Body of pancreas (tissue), 4 donors: Measurements from ENCODE around the gene HYCC2. TPM values are rescaled to one million over a fixed set of nuclear protein-coding genes. Genes with fewer than 3 reads are reported as not detected.
"Not testable (repeated sequence)": the region's sequence is repeated elsewhere in the genome, so short reads cannot be mapped to it uniquely, and the experiment has no call there.

ENCODE experiments used
- ATAC-seq: fragments of 150-250 bp; one replicate; pipeline ENCODE4 v1.9.1; 2016
- DNase-seq, 4 donors: peaks; one replicate each; pipeline ENCODE4 v3.0.0-alpha.2; 2019
- H3K27ac ChIP-seq, 4 donors: fragments of 200-600 bp; sonication (generic); 1 replicate in 3 of 4; 2 replicates in 1 of 4; pipeline versions ENCODE4 v1.5.1 to v1.6.1; 2016 to 2019; ENCODE audit warnings: mild to moderate bottlenecking in 1 of 4, mixed read lengths in 1 of 4, moderate library complexity in 1 of 4
- H3K27me3 ChIP-seq, 2 donors: fragments of 200-600 bp; sonication (generic); one replicate each; pipeline ENCODE4 v1.6.0; 2016; ENCODE audit warnings: mild to moderate bottlenecking in 1 of 2
- H3K36me3 ChIP-seq, 2 donors: fragments of 200-600 bp; sonication (generic); replicated peaks in 1 of 2; 2 replicates each; pipeline ENCODE4 v1.5.1; 2016; ENCODE audit warnings: low read depth in 2 of 2; ENCODE audit not compliant: insufficient read depth in 1 of 2
- H3K4me1 ChIP-seq: fragments of 200-600 bp; sonication (generic); one replicate; pipeline ENCODE4 v1.6.0; 2016
- H3K4me3 ChIP-seq, 2 donors: fragments of 200-600 bp; sonication (generic); 1 replicate in 1 of 2; 2 replicates in 1 of 2; pipeline ENCODE4 v1.5.1; 2016 to 2019
- H3K9me3 ChIP-seq, 3 donors: fragments of 200-600 bp; sonication (generic); 1 replicate in 2 of 3; 2 replicates in 1 of 3; pipeline ENCODE4 v1.5.1; 2016
- POLR2A ChIP-seq, 3 donors: fragments of 450-650 bp; IDR thresholded peaks; one replicate each; pipeline ENCODE4 v1.6.1; 2016; ENCODE audit warnings: antibody characterized with exemption in 3 of 3, mild to moderate bottlenecking in 2 of 3
- WGBS, 2 donors: methylation state at CpG; one replicate each; pipeline ENCODE4 v1.1.5; 2017; 5-methylcytosine and 5-hydroxymethylcytosine counted together
- intact Hi-C: fragments of 100-400 bp; cut with DNase I; formaldehyde crosslinking; loops from one replicate; pipeline ENCODE4 v1.15.1; 2023
- total RNA-seq, 2 donors: library from RNA; depleted of rRNA; stranded (reverse); fragments of >200 nt; gene quantifications; one replicate each; pipeline ENCODE4 v1.1.0, GENCODE V29; 2016
- TF ChIP-seq, protein P1 (sequence below), 7 experiments: fragments of 450-650 bp in 4 of 7; fragments of 200-600 bp in 3 of 7; sonication (generic) in 3 of 7; IDR thresholded peaks; one replicate each; pipeline ENCODE4 v1.5.1; 2016 to 2019; ENCODE audit warnings: antibody characterized with exemption in 7 of 7

Gene HYCC2
- total RNA-seq, 2 donors from 2014 or later: 9.3 to 24.7 TPM

DNA sequence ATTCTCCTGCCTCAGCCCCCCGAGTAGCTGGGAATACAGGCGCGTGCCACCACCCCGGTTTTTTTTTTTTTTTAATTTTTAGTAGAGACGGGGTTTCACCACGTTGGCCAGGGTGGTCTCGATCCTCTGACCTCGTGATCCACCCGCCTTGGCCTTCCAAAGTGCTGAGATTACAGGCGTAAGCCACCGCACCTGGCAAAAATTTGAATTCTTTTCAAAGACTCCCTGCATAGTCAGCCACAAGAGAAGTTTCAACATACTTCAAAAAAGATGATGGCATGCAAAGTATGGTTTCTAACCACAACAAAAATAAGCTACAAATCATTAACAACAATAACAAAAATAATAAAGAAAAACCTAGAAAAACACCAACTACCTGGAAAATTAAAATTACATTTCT, 22.0 kb downstream of the HYCC2 start:
- no peaks in the 10 kb centered on the region for H3K36me3 ChIP-seq
- no peak overlapping the region for H3K4me3 ChIP-seq
- 96 to 98% methylated on average over 11 of the region's 11 CpGs for WGBS, 2 donors
- TF ChIP-seq POLR2A (IDR thresholded peaks at IDR 0.05): no peak
- TF ChIP-seq, protein P1, sequence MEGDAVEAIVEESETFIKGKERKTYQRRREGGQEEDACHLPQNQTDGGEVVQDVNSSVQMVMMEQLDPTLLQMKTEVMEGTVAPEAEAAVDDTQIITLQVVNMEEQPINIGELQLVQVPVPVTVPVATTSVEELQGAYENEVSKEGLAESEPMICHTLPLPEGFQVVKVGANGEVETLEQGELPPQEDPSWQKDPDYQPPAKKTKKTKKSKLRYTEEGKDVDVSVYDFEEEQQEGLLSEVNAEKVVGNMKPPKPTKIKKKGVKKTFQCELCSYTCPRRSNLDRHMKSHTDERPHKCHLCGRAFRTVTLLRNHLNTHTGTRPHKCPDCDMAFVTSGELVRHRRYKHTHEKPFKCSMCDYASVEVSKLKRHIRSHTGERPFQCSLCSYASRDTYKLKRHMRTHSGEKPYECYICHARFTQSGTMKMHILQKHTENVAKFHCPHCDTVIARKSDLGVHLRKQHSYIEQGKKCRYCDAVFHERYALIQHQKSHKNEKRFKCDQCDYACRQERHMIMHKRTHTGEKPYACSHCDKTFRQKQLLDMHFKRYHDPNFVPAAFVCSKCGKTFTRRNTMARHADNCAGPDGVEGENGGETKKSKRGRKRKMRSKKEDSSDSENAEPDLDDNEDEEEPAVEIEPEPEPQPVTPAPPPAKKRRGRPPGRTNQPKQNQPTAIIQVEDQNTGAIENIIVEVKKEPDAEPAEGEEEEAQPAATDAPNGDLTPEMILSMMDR (IDR thresholded peaks at IDR 0.05): no peak
- ATAC-seq (no peak), DNase-seq (no peak)
- no peaks in the 10 kb centered on the region for H3K4me1 ChIP-seq
- H3K27ac ChIP-seq: no peak overlapping the region
- no peaks in the 10 kb centered on the region for H3K9me3 ChIP-seq
- intact Hi-C loops: no loop called here
- no peaks in the 10 kb centered on the region for H3K27me3 ChIP-seq

DNA sequence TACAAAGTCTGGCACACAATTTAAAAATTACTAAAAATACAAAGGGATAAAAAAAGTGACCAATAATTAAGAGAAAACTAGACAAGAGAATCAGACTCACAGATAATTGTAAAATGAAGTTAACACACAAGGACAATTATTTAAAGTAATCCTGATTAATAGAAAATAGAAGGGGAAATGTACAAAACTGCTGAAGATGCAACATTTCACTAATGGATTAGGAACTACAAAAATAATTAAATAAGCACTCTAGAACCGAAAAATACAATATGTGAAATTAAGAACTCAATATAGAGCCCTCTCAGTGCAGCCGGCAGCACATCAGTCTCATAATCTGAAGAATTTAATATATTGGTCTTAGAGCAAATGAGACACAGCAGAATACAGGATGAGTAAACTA, 24.6 kb downstream of the HYCC2 start:
- no peak overlapping the region for H3K27ac ChIP-seq
- no peaks in the 10 kb centered on the region for H3K36me3 ChIP-seq
- H3K9me3 ChIP-seq: no peaks in the 10 kb centered on the region
- WGBS, 2 donors: 87 to 88% methylated on average over 2 of the region's 2 CpGs
- no peaks in the 10 kb centered on the region for H3K4me1 ChIP-seq
- intact Hi-C loops: no loop called here
- H3K27me3 ChIP-seq: no peaks in the 10 kb centered on the region
- DNase-seq (no peak), ATAC-seq (no peak)
- TF ChIP-seq POLR2A (IDR thresholded peaks at IDR 0.05): no peak
- TF ChIP-seq, protein P1 (IDR thresholded peaks at IDR 0.05): no peak
- no peak overlapping the region for H3K4me3 ChIP-seq

DNA sequence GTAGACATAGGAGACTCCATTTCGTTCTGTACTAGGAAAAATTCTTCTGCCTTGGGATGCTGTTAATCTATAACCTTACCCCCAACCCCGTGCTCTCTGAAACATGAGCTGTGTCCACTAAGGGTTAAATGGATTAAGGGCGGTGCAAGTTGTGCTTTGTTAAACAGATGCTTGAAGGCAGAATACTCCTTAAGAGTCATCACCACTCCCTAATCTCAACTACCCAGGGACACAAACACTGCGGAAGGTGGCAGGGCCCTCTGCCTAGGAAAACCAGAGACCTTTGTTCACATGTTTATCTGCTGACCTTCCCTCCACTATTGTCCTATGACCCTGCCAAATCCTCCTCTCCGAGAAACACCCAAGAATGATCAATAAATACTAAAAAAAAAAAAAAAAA, 28.4 kb downstream of the HYCC2 start:
- intact Hi-C loops, H3K27me3 ChIP-seq, ATAC-seq: not testable (repeated sequence)

DNA sequence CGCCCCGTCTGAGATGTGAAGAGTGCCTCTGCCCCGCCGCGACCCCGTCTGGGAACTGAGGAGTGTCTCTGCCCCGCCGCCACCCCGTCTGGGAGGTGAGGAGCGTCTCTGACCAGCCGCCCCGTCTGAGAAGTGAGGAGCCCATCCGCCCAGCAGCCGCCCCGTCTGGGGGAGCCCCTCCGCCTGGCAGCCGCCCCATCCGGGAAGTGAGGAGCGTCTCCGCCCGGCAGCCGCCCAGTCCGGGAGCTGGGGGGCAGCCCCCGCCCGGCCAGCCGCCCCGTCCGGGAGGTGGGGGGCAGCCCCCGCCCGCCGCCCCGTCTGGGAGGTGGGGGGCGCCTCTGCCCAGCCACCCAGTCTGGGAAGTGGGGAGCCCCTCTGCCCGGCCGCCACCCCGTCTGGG, 29.0 kb downstream of the HYCC2 start:
- intact Hi-C loops, H3K27me3 ChIP-seq, ATAC-seq: not testable (repeated sequence)

More for the DNA sequence above, 28.4 kb downstream of the HYCC2 start:
- H3K27ac ChIP-seq, H3K36me3 ChIP-seq, H3K4me3 ChIP-seq, DNase-seq, H3K4me1 ChIP-seq, H3K9me3 ChIP-seq: not testable (repeated sequence)
- WGBS, 2 donors: 71 to 87% methylated on average over 5 of the region's 5 CpGs

DNA sequence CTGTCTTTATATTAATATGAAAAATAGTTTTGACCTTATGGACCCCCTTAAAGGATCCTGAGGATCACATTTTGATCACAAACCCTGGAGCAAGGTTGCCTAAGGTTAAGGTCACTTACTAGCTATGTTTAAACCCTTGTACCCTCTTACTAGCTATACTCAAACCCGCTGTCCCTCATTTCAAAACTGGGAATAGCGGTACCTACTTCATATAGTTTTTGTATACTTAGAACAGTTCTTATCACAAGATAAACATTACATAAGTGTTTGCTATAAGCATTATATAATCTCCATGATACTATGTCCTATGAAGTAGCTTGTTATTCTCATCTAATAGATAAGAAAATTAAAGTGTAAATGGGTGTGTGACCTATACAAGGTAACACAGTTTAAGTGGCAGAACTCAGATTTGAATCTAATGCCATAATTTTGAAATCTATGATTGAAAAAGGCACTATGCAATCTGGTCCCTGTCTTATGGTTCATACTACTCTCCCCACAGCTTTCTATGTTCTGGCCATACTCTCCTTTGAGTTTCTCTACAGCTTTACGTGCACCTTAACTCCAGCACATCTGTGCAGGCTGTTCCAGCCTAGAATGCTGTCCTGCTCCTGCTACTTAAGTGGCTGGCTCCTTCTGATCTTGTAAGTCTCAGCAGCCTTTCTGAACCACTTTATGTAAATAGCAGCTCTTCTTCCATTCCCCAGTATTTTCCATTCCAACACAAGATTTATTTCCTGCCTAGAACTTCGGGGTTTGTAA, 30.4 kb downstream of the HYCC2 start:
- H3K27me3 ChIP-seq: no peaks in the 10 kb centered on the region
- no peaks in the 10 kb centered on the region for H3K36me3 ChIP-seq
- H3K4me1 ChIP-seq: no peaks in the 10 kb centered on the region
- DNase-seq: no peak
- WGBS, 2 donors: 61% methylated on average over 4 of the region's 4 CpGs
- ATAC-seq: no peak
- H3K27ac ChIP-seq: no peak overlapping the region
- no peak for TF ChIP-seq POLR2A (IDR thresholded peaks at IDR 0.05)
- TF ChIP-seq, protein P1 (IDR thresholded peaks at IDR 0.05): no peak
- no peak overlapping the region for H3K4me3 ChIP-seq
- intact Hi-C loops: no loop called here
- no peaks in the 10 kb centered on the region for H3K9me3 ChIP-seq

More for the DNA sequence above, 29.0 kb downstream of the HYCC2 start:
- not testable (repeated sequence) for H3K4me3 ChIP-seq, DNase-seq, H3K4me1 ChIP-seq, H3K9me3 ChIP-seq, H3K36me3 ChIP-seq, H3K27ac ChIP-seq
- 97 to 99% methylated on average over 7 to 31 of the region's 36 CpGs for WGBS, 2 donors

DNA sequence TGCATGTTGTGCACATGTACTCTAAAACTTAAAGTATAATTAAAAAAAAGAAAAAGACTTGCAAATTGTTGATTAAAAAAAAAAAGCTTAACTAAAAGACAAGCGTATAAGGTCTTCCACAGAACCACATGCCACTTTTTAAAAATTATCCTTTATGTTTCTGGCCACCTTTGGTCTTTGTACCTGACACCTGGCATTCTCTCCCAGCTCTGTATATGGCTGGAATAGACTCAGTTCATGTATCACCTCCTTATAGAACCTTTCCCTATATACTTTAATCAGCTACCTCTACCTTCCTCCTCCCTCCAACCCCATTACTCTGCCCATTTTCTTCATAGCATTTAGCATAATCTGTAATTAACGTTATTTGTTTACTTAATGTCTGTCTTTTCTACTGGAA, 32.6 kb downstream of the HYCC2 start:
- no peaks in the 10 kb centered on the region for H3K36me3 ChIP-seq
- H3K9me3 ChIP-seq: no peaks in the 10 kb centered on the region
- WGBS, 2 donors: 81 to 82% methylated on average over 2 of the region's 2 CpGs
- ATAC-seq (no peak), DNase-seq (no peak)
- H3K27me3 ChIP-seq: no peaks in the 10 kb centered on the region
- intact Hi-C loops: no loop called here
- H3K4me1 ChIP-seq: no peaks in the 10 kb centered on the region
- H3K27ac ChIP-seq: no peak overlapping the region
- no peak for TF ChIP-seq POLR2A (IDR thresholded peaks at IDR 0.05)
- TF ChIP-seq, protein P1 (IDR thresholded peaks at IDR 0.05): no peak
- no peak overlapping the region for H3K4me3 ChIP-seq

DNA sequence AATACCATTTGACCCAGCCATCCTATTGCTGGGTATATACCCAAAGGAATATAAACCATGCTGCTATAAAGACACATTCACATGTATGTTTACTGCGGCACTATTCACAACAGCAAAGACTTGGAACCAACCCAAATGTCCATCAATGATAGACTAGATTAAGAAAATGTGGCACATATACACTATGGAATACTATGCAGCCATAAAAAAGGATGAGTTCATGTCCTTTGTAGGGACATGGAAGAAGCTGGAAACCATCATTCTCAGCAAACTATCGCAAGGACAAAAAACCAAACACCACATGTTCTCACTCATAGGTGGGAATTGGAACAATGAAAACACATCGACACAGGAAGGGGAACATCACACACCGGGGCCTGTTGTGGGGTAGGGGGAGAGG, 33.1 kb downstream of the HYCC2 start:
- H3K36me3 ChIP-seq, H3K27ac ChIP-seq, intact Hi-C loops, H3K9me3 ChIP-seq, DNase-seq, H3K4me1 ChIP-seq, ATAC-seq, H3K27me3 ChIP-seq, H3K4me3 ChIP-seq: not testable (repeated sequence)
- WGBS, 2 donors: 95 to 99% methylated on average over 4 of the region's 4 CpGs

DNA sequence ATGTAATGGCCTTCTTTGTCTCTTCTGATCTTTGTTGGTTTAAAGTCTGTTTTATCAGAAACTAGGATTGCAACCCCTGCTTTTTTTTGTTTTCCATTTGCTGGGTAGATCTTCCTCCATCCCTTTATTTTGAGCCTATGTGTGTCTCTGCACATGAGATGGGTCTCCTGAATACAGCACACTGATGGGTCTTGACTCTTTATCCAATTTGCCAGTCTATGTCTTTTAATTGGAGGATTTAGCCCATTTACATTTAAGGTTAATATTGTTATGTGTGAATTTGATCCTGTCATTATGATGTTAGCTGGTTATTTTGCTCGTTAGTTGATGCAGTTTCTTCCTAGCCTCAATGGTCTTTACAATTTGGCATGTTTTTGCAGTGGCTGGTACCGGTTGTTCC, 37.1 kb downstream of the HYCC2 start:
- H3K36me3 ChIP-seq, ATAC-seq, H3K9me3 ChIP-seq, intact Hi-C loops, H3K4me3 ChIP-seq, H3K27me3 ChIP-seq, DNase-seq, H3K27ac ChIP-seq, H3K4me1 ChIP-seq: not testable (repeated sequence)
- WGBS, 2 donors: 96 to 100% methylated on average over 2 of the region's 2 CpGs
